ENCODE data around the gene SPATA18. TPM values are rescaled to one million over a fixed set of nuclear protein-coding genes. Genes with fewer than 3 reads are reported as not detected.

Gene SPATA18
- total and polyA plus RNA-seq, 2 of the 13 experiments (the other 11 are each of a cell fraction or from before 2014, with no cell fraction given), result 5.7 to 13.2 TPM

GRCh38 chr4:52052475-52052780 is 1.3 kb downstream of the SPATA18 start (continued):
- TF ChIP-seq ZNF646 (CRISPR knock-in tag; IDR thresholded peaks at IDR 0.05) (no peak), ZNF749 (CRISPR knock-in tag; IDR thresholded peaks at IDR 0.05; ENCODE audit: borderline replicate concordance) (no peak), KDM2A (CRISPR knock-in tag; IDR thresholded peaks at IDR 0.05; ENCODE audit: borderline replicate concordance, low read depth) (no peak), DPF2 (CRISPR knock-in tag; IDR thresholded peaks at IDR 0.05; ENCODE audit: borderline replicate concordance, low read depth) (no peak), MIXL1 (CRISPR knock-in tag; IDR thresholded peaks at IDR 0.05) (peak; percentile 71; the same call in 1 of the 2 replicates), GZF1 (CRISPR knock-in tag; IDR thresholded peaks at IDR 0.05) (no peak), PHB2 (IDR thresholded peaks at IDR 0.05; ENCODE audit: partially characterized antibody) (no peak), PHF8 (CRISPR knock-in tag; IDR thresholded peaks at IDR 0.05) (no peak), MYNN (CRISPR knock-in tag; IDR thresholded peaks at IDR 0.05; ENCODE audit: low read depth) (no peak), ELF1 (CRISPR knock-in tag; IDR thresholded peaks at IDR 0.05) (no peak), PLSCR1 (CRISPR knock-in tag; IDR thresholded peaks at IDR 0.05; ENCODE audit: borderline replicate concordance) (no peak), ZNF17 (CRISPR knock-in tag; IDR thresholded peaks at IDR 0.05) (no peak), NCOA2 (CRISPR knock-in tag; IDR thresholded peaks at IDR 0.05) (no peak), HMG20A (CRISPR knock-in tag; IDR thresholded peaks at IDR 0.05; ENCODE audit: borderline replicate concordance) (no peak), NONO (IDR thresholded peaks at IDR 0.05) (no peak), NONO (CRISPR knock-in tag; conservative IDR thresholded peaks at IDR 0.05) (0 out of 2 replicates have a peak, but pooled peaks have one; percentile 8), SAFB2 (CRISPR knock-in tag; IDR thresholded peaks at IDR 0.05; ENCODE audit: borderline replicate concordance, low read depth) (no peak), ZBTB37 (CRISPR knock-in tag; IDR thresholded peaks at IDR 0.05) (no peak), ZIK1 (CRISPR knock-in tag; IDR thresholded peaks at IDR 0.05; ENCODE audit: borderline replicate concordance, low read depth) (no peak)
- TF ChIP-seq, protein P1, sequence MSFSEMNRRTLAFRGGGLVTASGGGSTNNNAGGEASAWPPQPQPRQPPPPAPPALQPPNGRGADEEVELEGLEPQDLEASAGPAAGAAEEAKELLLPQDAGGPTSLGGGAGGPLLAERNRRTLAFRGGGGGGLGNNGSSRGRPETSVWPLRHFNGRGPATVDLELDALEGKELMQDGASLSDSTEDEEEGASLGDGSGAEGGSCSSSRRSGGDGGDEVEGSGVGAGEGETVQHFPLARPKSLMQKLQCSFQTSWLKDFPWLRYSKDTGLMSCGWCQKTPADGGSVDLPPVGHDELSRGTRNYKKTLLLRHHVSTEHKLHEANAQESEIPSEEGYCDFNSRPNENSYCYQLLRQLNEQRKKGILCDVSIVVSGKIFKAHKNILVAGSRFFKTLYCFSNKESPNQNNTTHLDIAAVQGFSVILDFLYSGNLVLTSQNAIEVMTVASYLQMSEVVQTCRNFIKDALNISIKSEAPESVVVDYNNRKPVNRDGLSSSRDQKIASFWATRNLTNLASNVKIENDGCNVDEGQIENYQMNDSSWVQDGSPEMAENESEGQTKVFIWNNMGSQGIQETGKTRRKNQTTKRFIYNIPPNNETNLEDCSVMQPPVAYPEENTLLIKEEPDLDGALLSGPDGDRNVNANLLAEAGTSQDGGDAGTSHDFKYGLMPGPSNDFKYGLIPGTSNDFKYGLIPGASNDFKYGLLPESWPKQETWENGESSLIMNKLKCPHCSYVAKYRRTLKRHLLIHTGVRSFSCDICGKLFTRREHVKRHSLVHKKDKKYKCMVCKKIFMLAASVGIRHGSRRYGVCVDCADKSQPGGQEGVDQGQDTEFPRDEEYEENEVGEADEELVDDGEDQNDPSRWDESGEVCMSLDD (CRISPR knock-in tag; IDR thresholded peaks at IDR 0.05; ENCODE audit: borderline replicate concordance), result no peak

Data from HepG2 (cell line).